Activated CD8-positive, alpha-beta memory T cell treated with anti-CD3 and anti-CD28 coated beads, Interleukin-2, amount 50 U/mL, for 24 hours (primary cell): ENCODE measurements around the gene SSTR5.

Experiments used
- DNase-seq: peaks from one replicate; pipeline ENCODE4 v3.0.0-alpha.2; 2020; ENCODE audit errors: extremely low read depth

The SSTR5 gene

GRCh38 chr16:1039762-1040161, 32.8 kb upstream of the SSTR5 start:
- no peak for DNase-seq

GRCh38 chr16:1040346-1040745, 32.2 kb upstream of the SSTR5 start:
- no peak for DNase-seq

- no peak for DNase-seq
These were observed 30.4 kb upstream of the SSTR5 start for GRCh38 chr16:1042049-1042744.

GRCh38 chr16:1042866-1043265, 29.7 kb upstream of the SSTR5 start:
- DNase-seq: no peak

- no peak for DNase-seq
These were observed 28.6 kb upstream of the SSTR5 start for GRCh38 chr16:1043881-1044451.

- no peak for DNase-seq
These were observed 27.9 kb upstream of the SSTR5 start for GRCh38 chr16:1044460-1045309.

GRCh38 chr16:1045310-1045992, 27.1 kb upstream of the SSTR5 start:
- no peak for DNase-seq

- no peak for DNase-seq
These were observed 26.3 kb upstream of the SSTR5 start for GRCh38 chr16:1045993-1046911.

GRCh38 chr16:1047123-1047522, 25.4 kb upstream of the SSTR5 start:
- no peak for DNase-seq

GRCh38 chr16:1047801-1048200, 24.7 kb upstream of the SSTR5 start:
- no peak for DNase-seq

GRCh38 chr16:1048442-1049112, 24.0 kb upstream of the SSTR5 start:
- no peak for DNase-seq

- no peak for DNase-seq
These were observed 23.2 kb upstream of the SSTR5 start for GRCh38 chr16:1049113-1049975.

- no peak for DNase-seq
These were observed 22.6 kb upstream of the SSTR5 start for GRCh38 chr16:1049976-1050247.

- no peak for DNase-seq
These were observed 22.0 kb upstream of the SSTR5 start for GRCh38 chr16:1050516-1050915.

- no peak for DNase-seq
These were observed 21.6 kb upstream of the SSTR5 start for GRCh38 chr16:1050921-1051320.

GRCh38 chr16:1051446-1051845, 21.1 kb upstream of the SSTR5 start:
- DNase-seq: no peak

- no peak for DNase-seq
These were observed 19.8 kb upstream of the SSTR5 start for GRCh38 chr16:1052721-1053120.

- DNase-seq: no peak
These were observed 19.4 kb upstream of the SSTR5 start for GRCh38 chr16:1053121-1053521.

- DNase-seq: no peak
These were observed 18.7 kb upstream of the SSTR5 start for GRCh38 chr16:1053700-1054368.
